CD14-positive monocyte (primary cell): ENCODE results near the gene FANCC. TPM values are rescaled to one million over a fixed set of nuclear protein-coding genes. Genes with fewer than 3 reads are reported as not detected.

Experiments
- DNase-seq, 3 donors: peaks; one replicate each; pipeline ENCODE4 v3.0.0-alpha.2; 2011 to 2022
- H2AFZ ChIP-seq: 2 replicates; pipeline ENCODE4 v1.6.0; 2012; ENCODE audit warnings: mild to moderate bottlenecking, low read depth, low read length, inconsistent platforms; ENCODE audit not compliant: insufficient read depth, poor library complexity, severe bottlenecking
- H3K27ac ChIP-seq, 2 donors: 1 replicate in 1 of 2; 2 replicates in 1 of 2; pipeline ENCODE4 v1.5.1; 2012 to 2013; ENCODE audit warnings: low read length in 2 of 2, control low read depth in 1 of 2, inconsistent platforms in 1 of 2, low read depth in 1 of 2, mild to moderate bottlenecking in 1 of 2
- H3K27me3 ChIP-seq, 2 donors: one replicate each; pipeline versions ENCODE4 v1.6.0 to v1.6.1; 2011 to 2013; ENCODE audit warnings: low read length in 2 of 2; ENCODE audit not compliant: control insufficient read depth in 2 of 2, insufficient read depth in 2 of 2
- H3K36me3 ChIP-seq, 2 donors: replicated peaks in 1 of 2; 1 replicate in 1 of 2; 2 replicates in 1 of 2; pipeline versions ENCODE4 v1.5.1 to v1.6.1; 2012 to 2013; ENCODE audit warnings: low read length in 2 of 2, control low read depth in 1 of 2, inconsistent platforms in 1 of 2, mild to moderate bottlenecking in 1 of 2; ENCODE audit not compliant: insufficient read depth in 2 of 2, control insufficient read depth in 1 of 2
- H3K4me1 ChIP-seq, 2 donors: 1 replicate in 1 of 2; 2 replicates in 1 of 2; pipeline versions ENCODE4 v1.5.1 to v1.6.1; 2012 to 2013; ENCODE audit warnings: low read length in 2 of 2, control low read depth in 1 of 2, inconsistent platforms in 1 of 2, mild to moderate bottlenecking in 1 of 2, moderate library complexity in 1 of 2; ENCODE audit not compliant: insufficient read depth in 2 of 2, control insufficient read depth in 1 of 2
- H3K4me2 ChIP-seq: replicated peaks from 2 replicates; pipeline ENCODE3; 2012; ENCODE audit warnings: low read length, moderate library complexity, mild to moderate bottlenecking; ENCODE audit not compliant: poor library complexity, severe bottlenecking; ENCODE audit errors: extremely low read depth
- H3K4me3 ChIP-seq, 3 experiments: fragments of 200-600 bp in 1 of 3; sonication (generic) in 1 of 3; replicated peaks in 1 of 3; 1 replicate in 2 of 3; 2 replicates in 1 of 3; pipeline ENCODE4 v1.5.1; 2011 to 2013; ENCODE audit warnings: low read length in 3 of 3, mild to moderate bottlenecking in 3 of 3, control low read depth in 2 of 3, low read depth in 2 of 3, inconsistent platforms in 1 of 3, moderate library complexity in 1 of 3
- H3K79me2 ChIP-seq: 2 replicates; pipeline ENCODE4 v1.6.0; 2012; ENCODE audit warnings: mild to moderate bottlenecking, control low read depth, inconsistent platforms, low read length, moderate library complexity; ENCODE audit not compliant: insufficient read depth
- H3K9ac ChIP-seq: 2 replicates; pipeline ENCODE4 v1.6.0; 2017; ENCODE audit warnings: low read length, mild to moderate bottlenecking; ENCODE audit not compliant: insufficient read depth, poor library complexity, severe bottlenecking
- H3K9me3 ChIP-seq, 2 donors: replicated peaks in 1 of 2; 1 replicate in 1 of 2; 2 replicates in 1 of 2; pipeline versions ENCODE4 v1.5.1 to v1.6.1; 2012 to 2013; ENCODE audit warnings: low read length in 2 of 2, control low read depth in 1 of 2; ENCODE audit not compliant: control insufficient read depth in 1 of 2, insufficient read depth in 1 of 2
- H4K20me1 ChIP-seq: 2 replicates; pipeline ENCODE4 v1.6.0; 2012; ENCODE audit warnings: mild to moderate bottlenecking, low read length, control low read depth, moderate library complexity; ENCODE audit not compliant: insufficient read depth
- H3K27ac Mint-ChIP-seq, 7 donors: one replicate each; pipeline ENCODE4 v1.8.0; 2020; ENCODE audit warnings: mild to moderate bottlenecking in 7 of 7, mixed read lengths in 7 of 7, moderate library complexity in 6 of 7, inconsistent platforms in 2 of 7
- H3K27me3 Mint-ChIP-seq, 3 donors: one replicate each; pipeline ENCODE4 v1.8.0; 2021 to 2022; ENCODE audit warnings: low read depth in 3 of 3, mild to moderate bottlenecking in 3 of 3, mixed read lengths in 3 of 3, moderate library complexity in 3 of 3, inconsistent platforms in 1 of 3
- H3K36me3 Mint-ChIP-seq, 2 donors: one replicate each; pipeline ENCODE4 v1.8.0; 2020; ENCODE audit warnings: mixed read lengths in 2 of 2, inconsistent platforms in 1 of 2, mild to moderate bottlenecking in 1 of 2
- H3K4me1 Mint-ChIP-seq: one replicate; pipeline ENCODE4 v1.8.0; 2020; ENCODE audit warnings: mild to moderate bottlenecking, mixed read lengths
- H3K4me3 Mint-ChIP-seq, 2 donors: one replicate each; pipeline ENCODE4 v1.8.0; 2020; ENCODE audit warnings: mild to moderate bottlenecking in 2 of 2, mixed read lengths in 2 of 2, moderate library complexity in 1 of 2
- H3K9me3 Mint-ChIP-seq, 7 donors: one replicate each; pipeline ENCODE4 v1.8.0; 2020 to 2022; ENCODE audit warnings: mixed read lengths in 7 of 7, mild to moderate bottlenecking in 6 of 7, moderate library complexity in 6 of 7, inconsistent platforms in 2 of 7
- CTCF ChIP-seq: fragments of 200-600 bp; IDR thresholded peaks from one replicate; pipeline ENCODE4 v1.8.0; 2022; ENCODE audit warnings: antibody characterized with exemption, mild to moderate bottlenecking
- WGBS: methylation state at CpG from one replicate; pipeline ENCODE4 v1.1.5; 2013; ENCODE audit warnings: missing lambda C conversion rate; ENCODE audit not compliant: insufficient coverage; 5-methylcytosine and 5-hydroxymethylcytosine counted together
- intact Hi-C, 2 donors: fragments of 100-400 bp; cut with micrococcal nuclease; formaldehyde crosslinking; loops; one replicate each; pipeline versions ENCODE4 v1.15.0 to v1.15.1; 2023
- polyA plus RNA-seq, 3 donors: library from polyadenylated mRNA; depleted of rRNA in 1 of 3; unstranded in 2 of 3; stranded (reverse) in 1 of 3; fragments of 300-500 nt in 2 of 3; fragments of >200 nt in 1 of 3; fragmentation: Illumina TruSeq in 2 of 3; gene quantifications; 1 replicate in 2 of 3; 2 replicates in 1 of 3; pipeline ENCODE4 v1.2.3, GENCODE V29; 2012 to 2021

Gene FANCC
- polyA plus RNA-seq, 3 donors = 1.2 to 2.2 (median 1.5) TPM

DNA sequence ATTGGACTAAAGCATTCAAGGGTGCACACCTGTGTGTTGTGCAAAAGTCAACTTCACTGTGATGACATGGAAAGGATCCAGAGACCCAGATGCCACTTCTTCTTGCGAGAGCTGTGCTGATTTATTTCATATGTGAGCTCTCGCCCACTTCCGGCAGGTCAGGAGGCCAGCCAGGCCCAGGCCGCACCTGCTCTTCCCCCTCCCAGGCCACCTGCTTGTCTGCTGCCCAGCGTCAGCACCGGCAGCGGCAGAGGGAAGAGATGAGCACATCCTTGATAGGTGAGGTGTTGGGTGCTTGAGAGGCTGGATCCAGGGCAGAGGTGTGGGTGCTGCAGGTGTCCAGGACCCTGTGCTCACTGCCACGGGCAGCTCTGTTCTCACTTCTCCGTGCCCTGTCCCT, 242.9 kb downstream of the FANCC start:
- Histone ChIP-seq H3K36me3 (no peaks in the 10 kb centered on the region), H3K9ac (no peak overlapping the region), H2AFZ (no peak overlapping the region), H3K4me2 (no peak overlapping the region), H3K4me3 (no peak overlapping the region), H3K27ac (no peak overlapping the region), H4K20me1 (no peaks in the 10 kb centered on the region), H3K4me1 (no peaks in the 10 kb centered on the region), H3K79me2 (no peaks in the 10 kb centered on the region), H3K9me3 (no peaks in the 10 kb centered on the region), H3K27me3 (no peaks in the 10 kb centered on the region)
- no peak for DNase-seq
- TF ChIP-seq CTCF = no peak
- peaks cover 0 to 3% of the 10 kb centered on the region in 2 donors for H3K36me3 Mint-ChIP-seq
- H3K9me3 Mint-ChIP-seq = no peaks in the 10 kb centered on the region
- H3K27ac Mint-ChIP-seq = no peak overlapping the region
- WGBS = 95% methylated on average over 7 of the region's 9 CpGs
- H3K27me3 Mint-ChIP-seq = no peaks in the 10 kb centered on the region
- H3K4me3 Mint-ChIP-seq = no peak overlapping the region
- intact Hi-C loops = no loop called here
- H3K4me1 Mint-ChIP-seq = no peaks in the 10 kb centered on the region

- H3K9me3 Mint-ChIP-seq = no peaks in the 10 kb centered on the region
- intact Hi-C loops = no loop called here
These were observed 243.6 kb downstream of the FANCC start for GRCh38 chr9:95073918-95074317.

More at GRCh38 chr9:95073918-95074317, 243.6 kb downstream of the FANCC start:
- Histone ChIP-seq H3K4me2 (no peak overlapping the region), H3K4me1 (no peaks in the 10 kb centered on the region), H3K9me3 (no peaks in the 10 kb centered on the region), H4K20me1 (no peaks in the 10 kb centered on the region), H3K4me3 (no peak overlapping the region), H3K27ac (no peak overlapping the region), H3K9ac (no peak overlapping the region), H3K79me2 (no peaks in the 10 kb centered on the region), H2AFZ (no peak overlapping the region), H3K36me3 (no peaks in the 10 kb centered on the region), H3K27me3 (no peaks in the 10 kb centered on the region)
- Mint-ChIP-seq H3K27me3 (no peaks in the 10 kb centered on the region), H3K36me3 (peaks cover under 1 to 3% of the 10 kb centered on the region in 2 donors), H3K4me3 (no peak overlapping the region), H3K4me1 (no peaks in the 10 kb centered on the region), H3K27ac (no peak overlapping the region)
- DNase-seq = no peak
- TF ChIP-seq CTCF = no peak
- 95% methylated on average over 5 of the region's 5 CpGs for WGBS
